NCI-H226 (cell line): Measurements from ENCODE around the gene KRT85.
"Not testable (repeated sequence)": the region's sequence is repeated elsewhere in the genome, so short reads cannot be mapped to it uniquely, and the experiment has no call there.

Experiments used
- DNase-seq: peaks from one replicate; pipeline ENCODE4 v3.0.0-alpha.2; 2015

Gene KRT85

GRCh38 chr12:52347551-52348510 is 19.4 kb downstream of the KRT85 start:
- DNase-seq: no peak

GRCh38 chr12:52347016-52347415 is 20.3 kb downstream of the KRT85 start:
- no peak for DNase-seq

GRCh38 chr12:52346593-52346992 is 20.7 kb downstream of the KRT85 start:
- DNase-seq: no peak

GRCh38 chr12:52345041-52345440 is 22.2 kb downstream of the KRT85 start:
- DNase-seq: not testable (repeated sequence)

- DNase-seq: no peak
Observed at GRCh38 chr12:52344111-52344510, 23.2 kb downstream of the KRT85 start.

GRCh38 chr12:52343550-52343949 is 23.7 kb downstream of the KRT85 start:
- no peak for DNase-seq

GRCh38 chr12:52342781-52343490 is 24.3 kb downstream of the KRT85 start:
- DNase-seq: no peak

GRCh38 chr12:52341066-52341580 is 26.2 kb downstream of the KRT85 start:
- DNase-seq: no peak

GRCh38 chr12:52338241-52338960 is 28.9 kb downstream of the KRT85 start:
- DNase-seq: no peak

GRCh38 chr12:52337054-52337453 is 30.2 kb downstream of the KRT85 start:
- DNase-seq: peak; percentile 58

GRCh38 chr12:52336641-52337040 is 30.6 kb downstream of the KRT85 start:
- DNase-seq: no peak

GRCh38 chr12:52335598-52336262 is 31.6 kb downstream of the KRT85 start:
- DNase-seq: peak; percentile 76

GRCh38 chr12:52334185-52334584 is 33.1 kb downstream of the KRT85 start:
- DNase-seq: no peak

GRCh38 chr12:52333321-52333720 is 34.0 kb downstream of the KRT85 start:
- no peak for DNase-seq

- DNase-seq: no peak
Observed at GRCh38 chr12:52332381-52332780, 34.9 kb downstream of the KRT85 start.

- DNase-seq: no peak
Observed at GRCh38 chr12:52331833-52332232, 35.4 kb downstream of the KRT85 start.

- no peak for DNase-seq
Observed at GRCh38 chr12:52331039-52331438, 36.2 kb downstream of the KRT85 start.

- DNase-seq: no peak
Observed at GRCh38 chr12:52327830-52328500, 39.3 kb downstream of the KRT85 start.

GRCh38 chr12:52327052-52327829 is 40.0 kb downstream of the KRT85 start:
- peak; percentile 90 for DNase-seq

GRCh38 chr12:52324153-52324444 is 43.2 kb downstream of the KRT85 start:
- DNase-seq: no peak

GRCh38 chr12:52323416-52324152 is 43.7 kb downstream of the KRT85 start:
- DNase-seq: no peak
